WERI-Rb-1 (cell line): ENCODE data around the gene CRIP3.
"Not testable (repeated sequence)": the region's sequence is repeated elsewhere in the genome, so short reads cannot be mapped to it uniquely, and the experiment has no call there.

Experiments
- DNase-seq: peaks from one replicate; pipeline ENCODE4 v3.0.0-alpha.2; 2020
- H3K27ac ChIP-seq: fragments of 250-450 bp; sonication (Bioruptor Pico); 2 replicates; pipeline ENCODE4 v1.5.1; 2020; ENCODE audit warnings: mild to moderate bottlenecking, moderate library complexity
- H3K27me3 ChIP-seq: fragments of 250-450 bp; sonication (Bioruptor Pico); 2 replicates; pipeline ENCODE4 v1.5.1; 2021; ENCODE audit warnings: mild to moderate bottlenecking, low read depth, moderate library complexity; ENCODE audit not compliant: insufficient read depth, severe bottlenecking
- H3K36me3 ChIP-seq: fragments of 250-450 bp; sonication (Bioruptor Pico); 2 replicates; pipeline ENCODE4 v1.5.1; 2020; ENCODE audit warnings: mild to moderate bottlenecking, moderate library complexity
- H3K4me3 ChIP-seq: 2 replicates; pipeline ENCODE4 v1.5.1; 2011; ENCODE audit warnings: low read depth, mild to moderate bottlenecking, control low read depth, low read length
- H3K9me3 ChIP-seq: fragments of 250-450 bp; sonication (Bioruptor Pico); 2 replicates; pipeline ENCODE4 v1.5.1; 2021; ENCODE audit warnings: mild to moderate bottlenecking, moderate library complexity; ENCODE audit not compliant: severe bottlenecking
- CTCF ChIP-seq: IDR thresholded peaks from 2 replicates; pipeline ENCODE4 v1.5.1; 2011; ENCODE audit warnings: low read depth, mild to moderate bottlenecking, control low read depth, inconsistent platforms, low read length

The CRIP3 gene

GRCh38 chr6:43304361-43304760 is 4.3 kb downstream of the CRIP3 start:
- no peaks in the 10 kb centered on the region for H3K36me3 ChIP-seq
- TF ChIP-seq CTCF = no peak
- H3K27ac ChIP-seq = no peak overlapping the region
- no peak for DNase-seq
- H3K27me3 ChIP-seq = no peaks in the 10 kb centered on the region
- H3K4me3 ChIP-seq = no peak overlapping the region
- H3K9me3 ChIP-seq = no peaks in the 10 kb centered on the region

GRCh38 chr6:43303751-43304331 is 4.8 kb downstream of the CRIP3 start:
- Histone ChIP-seq H3K36me3 (no peaks in the 10 kb centered on the region), H3K27ac (no peak overlapping the region), H3K9me3 (no peaks in the 10 kb centered on the region), H3K27me3 (no peaks in the 10 kb centered on the region), H3K4me3 (no peak overlapping the region)
- no peak for TF ChIP-seq CTCF
- no peak for DNase-seq

- not testable (repeated sequence) for H3K36me3 ChIP-seq, H3K27me3 ChIP-seq, DNase-seq, H3K9me3 ChIP-seq, H3K27ac ChIP-seq, H3K4me3 ChIP-seq
Measured at GRCh38 chr6:43303006-43303405, 5.6 kb downstream of the CRIP3 start.

GRCh38 chr6:43302126-43302525 is 6.5 kb downstream of the CRIP3 start:
- DNase-seq = no peak
- Histone ChIP-seq H3K27ac (no peak overlapping the region), H3K9me3 (no peaks in the 10 kb centered on the region), H3K36me3 (no peaks in the 10 kb centered on the region), H3K27me3 (no peaks in the 10 kb centered on the region), H3K4me3 (no peak overlapping the region)
- no peak for TF ChIP-seq CTCF

- DNase-seq = no peak
- H3K36me3 ChIP-seq = no peaks in the 10 kb centered on the region
- no peaks in the 10 kb centered on the region for H3K27me3 ChIP-seq
- no peak overlapping the region for H3K27ac ChIP-seq
- no peak overlapping the region for H3K4me3 ChIP-seq
- no peaks in the 10 kb centered on the region for H3K9me3 ChIP-seq
- TF ChIP-seq CTCF = no peak
Measured at GRCh38 chr6:43301081-43301870, 7.3 kb downstream of the CRIP3 start.

GRCh38 chr6:43299338-43300293 is 9.0 kb downstream of the CRIP3 start:
- no peaks in the 10 kb centered on the region for H3K9me3 ChIP-seq
- no peak for TF ChIP-seq CTCF
- DNase-seq = no peak
- H3K27ac ChIP-seq = no peak overlapping the region
- H3K36me3 ChIP-seq = no peaks in the 10 kb centered on the region
- no peak overlapping the region for H3K4me3 ChIP-seq
- no peaks in the 10 kb centered on the region for H3K27me3 ChIP-seq
